ENCODE measurements around the gene LYST.

LYST gene

GRCh38 chr1:235749755-235750300 lies 116.9 kb downstream of the LYST start:
- no peak for DNase-seq

GRCh38 chr1:235748747-235749146 lies 118.0 kb downstream of the LYST start:
- DNase-seq = no peak

- DNase-seq = no peak
These were observed 120.5 kb downstream of the LYST start for GRCh38 chr1:235746245-235746644.

- DNase-seq = no peak
These were observed 121.1 kb downstream of the LYST start for GRCh38 chr1:235745503-235746136.

GRCh38 chr1:235742914-235743599 lies 123.6 kb downstream of the LYST start:
- DNase-seq = no peak

- DNase-seq = no peak
These were observed 125.4 kb downstream of the LYST start for GRCh38 chr1:235741294-235741693.

- no peak for DNase-seq
These were observed 127.1 kb downstream of the LYST start for GRCh38 chr1:235739631-235740030.

GRCh38 chr1:235739124-235739523 lies 127.6 kb downstream of the LYST start:
- DNase-seq = no peak

- DNase-seq = no peak
These were observed 129.0 kb downstream of the LYST start for GRCh38 chr1:235737751-235738150.

GRCh38 chr1:235736263-235736662 lies 130.4 kb downstream of the LYST start:
- DNase-seq = no peak

GRCh38 chr1:235735621-235736020 lies 131.1 kb downstream of the LYST start:
- no peak for DNase-seq

- DNase-seq = no peak
These were observed 132.4 kb downstream of the LYST start for GRCh38 chr1:235734335-235734734.

GRCh38 chr1:235730007-235730406 lies 136.7 kb downstream of the LYST start:
- DNase-seq = no peak

- DNase-seq = no peak
These were observed 140.1 kb downstream of the LYST start for GRCh38 chr1:235726557-235726956.

- DNase-seq = no peak
These were observed 141.3 kb downstream of the LYST start for GRCh38 chr1:235725434-235725833.

- no peak for DNase-seq
These were observed 142.0 kb downstream of the LYST start for GRCh38 chr1:235724730-235725129.

GRCh38 chr1:235722858-235723257 lies 143.8 kb downstream of the LYST start:
- DNase-seq = no peak

GRCh38 chr1:235721982-235722381 lies 144.7 kb downstream of the LYST start:
- DNase-seq = no peak

GRCh38 chr1:235720544-235720943 lies 146.2 kb downstream of the LYST start:
- no peak for DNase-seq

- DNase-seq = no peak
These were observed 152.4 kb downstream of the LYST start for GRCh38 chr1:235714205-235714897.

GRCh38 chr1:235712812-235713211 lies 153.9 kb downstream of the LYST start:
- DNase-seq = no peak

- no peak for DNase-seq
These were observed 156.0 kb downstream of the LYST start for GRCh38 chr1:235710687-235711086.

- no peak for DNase-seq
These were observed 157.7 kb downstream of the LYST start for GRCh38 chr1:235709018-235709417.

- DNase-seq = peak; percentile 11
These were observed 158.2 kb downstream of the LYST start for GRCh38 chr1:235708390-235708962.
